ENCODE results near the gene PTPRM. TPM values are rescaled to one million over a fixed set of nuclear protein-coding genes. Genes with fewer than 3 reads are reported as not detected.

PTPRM gene
- total RNA-seq, 1 experiment from 2014 or later: 11.1 TPM

DNA sequence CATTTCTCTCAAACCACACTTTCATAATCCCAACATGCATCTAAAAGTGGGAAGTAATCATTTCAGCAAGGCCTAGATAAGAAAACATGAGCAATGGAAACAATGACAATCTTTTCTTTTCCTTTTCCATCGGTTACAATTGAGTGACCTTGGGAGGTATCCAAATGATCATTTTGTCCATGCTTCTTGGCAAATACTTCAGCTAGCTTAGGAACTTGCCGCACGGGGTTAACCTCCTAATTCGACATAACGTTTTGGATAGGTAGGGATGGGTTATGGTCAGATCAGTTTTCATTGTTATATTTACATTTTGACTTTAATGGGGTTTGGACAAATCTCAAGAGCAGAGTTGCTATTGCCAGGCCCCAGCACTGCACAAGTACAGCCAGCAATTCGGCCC is 4.6 kb upstream of the PTPRM start (continued):
- TF ChIP-seq, protein P1, sequence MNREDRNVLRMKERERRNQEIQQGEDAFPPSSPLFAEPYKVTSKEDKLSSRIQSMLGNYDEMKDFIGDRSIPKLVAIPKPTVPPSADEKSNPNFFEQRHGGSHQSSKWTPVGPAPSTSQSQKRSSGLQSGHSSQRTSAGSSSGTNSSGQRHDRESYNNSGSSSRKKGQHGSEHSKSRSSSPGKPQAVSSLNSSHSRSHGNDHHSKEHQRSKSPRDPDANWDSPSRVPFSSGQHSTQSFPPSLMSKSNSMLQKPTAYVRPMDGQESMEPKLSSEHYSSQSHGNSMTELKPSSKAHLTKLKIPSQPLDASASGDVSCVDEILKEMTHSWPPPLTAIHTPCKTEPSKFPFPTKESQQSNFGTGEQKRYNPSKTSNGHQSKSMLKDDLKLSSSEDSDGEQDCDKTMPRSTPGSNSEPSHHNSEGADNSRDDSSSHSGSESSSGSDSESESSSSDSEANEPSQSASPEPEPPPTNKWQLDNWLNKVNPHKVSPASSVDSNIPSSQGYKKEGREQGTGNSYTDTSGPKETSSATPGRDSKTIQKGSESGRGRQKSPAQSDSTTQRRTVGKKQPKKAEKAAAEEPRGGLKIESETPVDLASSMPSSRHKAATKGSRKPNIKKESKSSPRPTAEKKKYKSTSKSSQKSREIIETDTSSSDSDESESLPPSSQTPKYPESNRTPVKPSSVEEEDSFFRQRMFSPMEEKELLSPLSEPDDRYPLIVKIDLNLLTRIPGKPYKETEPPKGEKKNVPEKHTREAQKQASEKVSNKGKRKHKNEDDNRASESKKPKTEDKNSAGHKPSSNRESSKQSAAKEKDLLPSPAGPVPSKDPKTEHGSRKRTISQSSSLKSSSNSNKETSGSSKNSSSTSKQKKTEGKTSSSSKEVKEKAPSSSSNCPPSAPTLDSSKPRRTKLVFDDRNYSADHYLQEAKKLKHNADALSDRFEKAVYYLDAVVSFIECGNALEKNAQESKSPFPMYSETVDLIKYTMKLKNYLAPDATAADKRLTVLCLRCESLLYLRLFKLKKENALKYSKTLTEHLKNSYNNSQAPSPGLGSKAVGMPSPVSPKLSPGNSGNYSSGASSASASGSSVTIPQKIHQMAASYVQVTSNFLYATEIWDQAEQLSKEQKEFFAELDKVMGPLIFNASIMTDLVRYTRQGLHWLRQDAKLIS (CRISPR knock-in tag; IDR thresholded peaks at IDR 0.05; ENCODE audit: borderline replicate concordance): no peak
- TF ChIP-seq RELA (CRISPR knock-in tag; IDR thresholded peaks at IDR 0.05; ENCODE audit: borderline replicate concordance) (no peak), SMAD3 (CRISPR knock-in tag; IDR thresholded peaks at IDR 0.05; ENCODE audit: borderline replicate concordance) (no peak), NR1H2 (CRISPR knock-in tag; IDR thresholded peaks at IDR 0.05) (no peak)
- TF ChIP-seq, protein P2, sequence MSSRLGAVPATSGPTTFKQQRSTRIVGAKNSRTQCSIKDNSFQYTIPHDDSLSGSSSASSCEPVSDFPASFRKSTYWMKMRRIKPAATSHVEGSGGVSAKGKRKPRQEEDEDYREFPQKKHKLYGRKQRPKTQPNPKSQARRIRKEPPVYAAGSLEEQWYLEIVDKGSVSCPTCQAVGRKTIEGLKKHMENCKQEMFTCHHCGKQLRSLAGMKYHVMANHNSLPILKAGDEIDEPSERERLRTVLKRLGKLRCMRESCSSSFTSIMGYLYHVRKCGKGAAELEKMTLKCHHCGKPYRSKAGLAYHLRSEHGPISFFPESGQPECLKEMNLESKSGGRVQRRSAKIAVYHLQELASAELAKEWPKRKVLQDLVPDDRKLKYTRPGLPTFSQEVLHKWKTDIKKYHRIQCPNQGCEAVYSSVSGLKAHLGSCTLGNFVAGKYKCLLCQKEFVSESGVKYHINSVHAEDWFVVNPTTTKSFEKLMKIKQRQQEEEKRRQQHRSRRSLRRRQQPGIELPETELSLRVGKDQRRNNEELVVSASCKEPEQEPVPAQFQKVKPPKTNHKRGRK (CRISPR knock-in tag; IDR thresholded peaks at IDR 0.05; ENCODE audit: borderline replicate concordance): no peak

DNA sequence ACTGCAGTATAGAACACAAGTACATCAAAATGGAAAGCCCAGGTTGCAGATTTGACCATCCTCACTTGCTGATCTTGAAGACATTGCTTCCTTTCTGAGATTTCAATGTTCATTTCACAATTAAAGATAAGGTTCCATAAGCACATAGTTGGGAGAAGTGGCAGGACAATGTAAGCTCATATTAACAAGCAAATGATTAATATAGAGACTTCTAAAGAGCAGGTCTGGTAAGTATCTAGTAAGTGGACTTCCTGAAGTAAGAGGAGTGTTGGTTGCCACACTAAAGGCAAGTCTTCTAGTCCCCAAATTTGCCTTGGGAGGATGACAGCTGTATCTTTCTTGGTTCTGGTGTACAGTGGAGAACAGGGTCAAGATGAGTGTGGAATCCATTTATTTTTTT is 1.4 kb upstream of the PTPRM start:
- H3K9me3 Mint-ChIP-seq: peaks cover 9% of the 10 kb centered on the region
- no peak overlapping the region for H3K27ac Mint-ChIP-seq
- peaks cover 19% of the 10 kb centered on the region for H3K4me1 Mint-ChIP-seq
- ATAC-seq: no peak
- ChIA-PET CTCF (interaction anchor here (2.5 to 3.1 kb wide), 3 partner anchors 106 to 293 kb away, joined by 10 to 84 read pairs (median 14); no protein-coding TSS in a partner anchor), POLR2A (no interaction called here)
- TF ChIP-seq, protein P3, sequence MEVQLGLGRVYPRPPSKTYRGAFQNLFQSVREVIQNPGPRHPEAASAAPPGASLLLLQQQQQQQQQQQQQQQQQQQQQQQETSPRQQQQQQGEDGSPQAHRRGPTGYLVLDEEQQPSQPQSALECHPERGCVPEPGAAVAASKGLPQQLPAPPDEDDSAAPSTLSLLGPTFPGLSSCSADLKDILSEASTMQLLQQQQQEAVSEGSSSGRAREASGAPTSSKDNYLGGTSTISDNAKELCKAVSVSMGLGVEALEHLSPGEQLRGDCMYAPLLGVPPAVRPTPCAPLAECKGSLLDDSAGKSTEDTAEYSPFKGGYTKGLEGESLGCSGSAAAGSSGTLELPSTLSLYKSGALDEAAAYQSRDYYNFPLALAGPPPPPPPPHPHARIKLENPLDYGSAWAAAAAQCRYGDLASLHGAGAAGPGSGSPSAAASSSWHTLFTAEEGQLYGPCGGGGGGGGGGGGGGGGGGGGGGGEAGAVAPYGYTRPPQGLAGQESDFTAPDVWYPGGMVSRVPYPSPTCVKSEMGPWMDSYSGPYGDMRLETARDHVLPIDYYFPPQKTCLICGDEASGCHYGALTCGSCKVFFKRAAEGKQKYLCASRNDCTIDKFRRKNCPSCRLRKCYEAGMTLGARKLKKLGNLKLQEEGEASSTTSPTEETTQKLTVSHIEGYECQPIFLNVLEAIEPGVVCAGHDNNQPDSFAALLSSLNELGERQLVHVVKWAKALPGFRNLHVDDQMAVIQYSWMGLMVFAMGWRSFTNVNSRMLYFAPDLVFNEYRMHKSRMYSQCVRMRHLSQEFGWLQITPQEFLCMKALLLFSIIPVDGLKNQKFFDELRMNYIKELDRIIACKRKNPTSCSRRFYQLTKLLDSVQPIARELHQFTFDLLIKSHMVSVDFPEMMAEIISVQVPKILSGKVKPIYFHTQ (CRISPR knock-in tag; IDR thresholded peaks at IDR 0.05): no peak
- TF ChIP-seq NR3C1 (CRISPR knock-in tag; conservative IDR thresholded peaks at IDR 0.05; ENCODE audit: low read depth): no peak
- TF ChIP-seq SOX15 (CRISPR knock-in tag; IDR thresholded peaks at IDR 0.05): no peak
- TF ChIP-seq CREM (CRISPR knock-in tag; IDR thresholded peaks at IDR 0.05): no peak
- TF ChIP-seq, protein P4, sequence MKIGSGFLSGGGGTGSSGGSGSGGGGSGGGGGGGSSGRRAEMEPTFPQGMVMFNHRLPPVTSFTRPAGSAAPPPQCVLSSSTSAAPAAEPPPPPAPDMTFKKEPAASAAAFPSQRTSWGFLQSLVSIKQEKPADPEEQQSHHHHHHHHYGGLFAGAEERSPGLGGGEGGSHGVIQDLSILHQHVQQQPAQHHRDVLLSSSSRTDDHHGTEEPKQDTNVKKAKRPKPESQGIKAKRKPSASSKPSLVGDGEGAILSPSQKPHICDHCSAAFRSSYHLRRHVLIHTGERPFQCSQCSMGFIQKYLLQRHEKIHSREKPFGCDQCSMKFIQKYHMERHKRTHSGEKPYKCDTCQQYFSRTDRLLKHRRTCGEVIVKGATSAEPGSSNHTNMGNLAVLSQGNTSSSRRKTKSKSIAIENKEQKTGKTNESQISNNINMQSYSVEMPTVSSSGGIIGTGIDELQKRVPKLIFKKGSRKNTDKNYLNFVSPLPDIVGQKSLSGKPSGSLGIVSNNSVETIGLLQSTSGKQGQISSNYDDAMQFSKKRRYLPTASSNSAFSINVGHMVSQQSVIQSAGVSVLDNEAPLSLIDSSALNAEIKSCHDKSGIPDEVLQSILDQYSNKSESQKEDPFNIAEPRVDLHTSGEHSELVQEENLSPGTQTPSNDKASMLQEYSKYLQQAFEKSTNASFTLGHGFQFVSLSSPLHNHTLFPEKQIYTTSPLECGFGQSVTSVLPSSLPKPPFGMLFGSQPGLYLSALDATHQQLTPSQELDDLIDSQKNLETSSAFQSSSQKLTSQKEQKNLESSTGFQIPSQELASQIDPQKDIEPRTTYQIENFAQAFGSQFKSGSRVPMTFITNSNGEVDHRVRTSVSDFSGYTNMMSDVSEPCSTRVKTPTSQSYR (CRISPR knock-in tag; IDR thresholded peaks at IDR 0.05): no peak
- no peak for TF ChIP-seq ZNF263 (CRISPR knock-in tag; IDR thresholded peaks at IDR 0.05; ENCODE audit: low read depth)
- peaks cover 6% of the 10 kb centered on the region for H3K36me3 Mint-ChIP-seq
- H3K4me3 Mint-ChIP-seq: peak overlapping the region; percentile 71
- peaks cover 41% of the 10 kb centered on the region for H3K27me3 Mint-ChIP-seq (ENCODE audit: low read depth)
- DNase-seq (ENCODE audit: low spot score): no peak

DNA sequence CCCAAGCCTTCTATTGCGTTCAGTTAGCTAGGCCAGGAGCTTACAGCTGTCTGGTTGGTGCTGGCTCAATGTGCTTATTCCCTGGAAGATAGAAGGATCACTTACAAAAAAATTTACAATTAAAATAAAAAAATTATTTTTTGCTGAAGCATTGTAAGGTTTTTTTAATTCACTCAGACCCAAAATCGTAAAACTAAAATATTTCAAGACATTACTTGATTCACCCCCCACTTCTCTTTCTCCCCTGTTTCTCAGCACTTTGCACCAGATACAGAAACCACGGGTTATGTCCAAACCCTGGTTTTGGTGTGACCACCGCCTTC is 911 bp upstream of the PTPRM start:
- H3K9me3 Mint-ChIP-seq: peaks cover 10% of the 10 kb centered on the region
- ChIA-PET POLR2A (no interaction called here), CTCF (interaction anchor here (0.7 to 3.1 kb wide), 19 partner anchors 8 to 293 kb away, joined by 3 to 84 read pairs (median 5); no protein-coding TSS in a partner anchor)
- no peak overlapping the region for H3K27ac Mint-ChIP-seq
- H3K4me1 Mint-ChIP-seq: peaks cover 18% of the 10 kb centered on the region
- ATAC-seq (no peak), DNase-seq (ENCODE audit: low spot score) (no peak)
- peaks cover 41% of the 10 kb centered on the region for H3K27me3 Mint-ChIP-seq (ENCODE audit: low read depth)
- peak overlapping the region; percentile 71 for H3K4me3 Mint-ChIP-seq
- H3K36me3 Mint-ChIP-seq: peaks cover 6% of the 10 kb centered on the region
- TF ChIP-seq PRRX2 (CRISPR knock-in tag; IDR thresholded peaks at IDR 0.05) (no peak), SMAD3 (CRISPR knock-in tag; IDR thresholded peaks at IDR 0.05; ENCODE audit: borderline replicate concordance) (no peak), NR1H2 (CRISPR knock-in tag; IDR thresholded peaks at IDR 0.05) (no peak), NFYB (CRISPR knock-in tag; conservative IDR thresholded peaks at IDR 0.05; ENCODE audit: low read depth) (no peak), ATF1 (CRISPR knock-in tag; IDR thresholded peaks at IDR 0.05) (no peak), MYBL2 (CRISPR knock-in tag; IDR thresholded peaks at IDR 0.05) (no peak)
- TF ChIP-seq, protein P5, sequence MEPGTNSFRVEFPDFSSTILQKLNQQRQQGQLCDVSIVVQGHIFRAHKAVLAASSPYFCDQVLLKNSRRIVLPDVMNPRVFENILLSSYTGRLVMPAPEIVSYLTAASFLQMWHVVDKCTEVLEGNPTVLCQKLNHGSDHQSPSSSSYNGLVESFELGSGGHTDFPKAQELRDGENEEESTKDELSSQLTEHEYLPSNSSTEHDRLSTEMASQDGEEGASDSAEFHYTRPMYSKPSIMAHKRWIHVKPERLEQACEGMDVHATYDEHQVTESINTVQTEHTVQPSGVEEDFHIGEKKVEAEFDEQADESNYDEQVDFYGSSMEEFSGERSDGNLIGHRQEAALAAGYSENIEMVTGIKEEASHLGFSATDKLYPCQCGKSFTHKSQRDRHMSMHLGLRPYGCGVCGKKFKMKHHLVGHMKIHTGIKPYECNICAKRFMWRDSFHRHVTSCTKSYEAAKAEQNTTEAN (CRISPR knock-in tag; IDR thresholded peaks at IDR 0.05): no peak
- TF ChIP-seq, protein P6, sequence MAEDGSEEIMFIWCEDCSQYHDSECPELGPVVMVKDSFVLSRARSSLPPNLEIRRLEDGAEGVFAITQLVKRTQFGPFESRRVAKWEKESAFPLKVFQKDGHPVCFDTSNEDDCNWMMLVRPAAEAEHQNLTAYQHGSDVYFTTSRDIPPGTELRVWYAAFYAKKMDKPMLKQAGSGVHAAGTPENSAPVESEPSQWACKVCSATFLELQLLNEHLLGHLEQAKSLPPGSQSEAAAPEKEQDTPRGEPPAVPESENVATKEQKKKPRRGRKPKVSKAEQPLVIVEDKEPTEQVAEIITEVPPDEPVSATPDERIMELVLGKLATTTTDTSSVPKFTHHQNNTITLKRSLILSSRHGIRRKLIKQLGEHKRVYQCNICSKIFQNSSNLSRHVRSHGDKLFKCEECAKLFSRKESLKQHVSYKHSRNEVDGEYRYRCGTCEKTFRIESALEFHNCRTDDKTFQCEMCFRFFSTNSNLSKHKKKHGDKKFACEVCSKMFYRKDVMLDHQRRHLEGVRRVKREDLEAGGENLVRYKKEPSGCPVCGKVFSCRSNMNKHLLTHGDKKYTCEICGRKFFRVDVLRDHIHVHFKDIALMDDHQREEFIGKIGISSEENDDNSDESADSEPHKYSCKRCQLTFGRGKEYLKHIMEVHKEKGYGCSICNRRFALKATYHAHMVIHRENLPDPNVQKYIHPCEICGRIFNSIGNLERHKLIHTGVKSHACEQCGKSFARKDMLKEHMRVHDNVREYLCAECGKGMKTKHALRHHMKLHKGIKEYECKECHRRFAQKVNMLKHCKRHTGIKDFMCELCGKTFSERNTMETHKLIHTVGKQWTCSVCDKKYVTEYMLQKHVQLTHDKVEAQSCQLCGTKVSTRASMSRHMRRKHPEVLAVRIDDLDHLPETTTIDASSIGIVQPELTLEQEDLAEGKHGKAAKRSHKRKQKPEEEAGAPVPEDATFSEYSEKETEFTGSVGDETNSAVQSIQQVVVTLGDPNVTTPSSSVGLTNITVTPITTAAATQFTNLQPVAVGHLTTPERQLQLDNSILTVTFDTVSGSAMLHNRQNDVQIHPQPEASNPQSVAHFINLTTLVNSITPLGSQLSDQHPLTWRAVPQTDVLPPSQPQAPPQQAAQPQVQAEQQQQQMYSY (CRISPR knock-in tag; IDR thresholded peaks at IDR 0.05): no peak
